ENCODE measurements around the gene PRR35.

Gene PRR35

DNA sequence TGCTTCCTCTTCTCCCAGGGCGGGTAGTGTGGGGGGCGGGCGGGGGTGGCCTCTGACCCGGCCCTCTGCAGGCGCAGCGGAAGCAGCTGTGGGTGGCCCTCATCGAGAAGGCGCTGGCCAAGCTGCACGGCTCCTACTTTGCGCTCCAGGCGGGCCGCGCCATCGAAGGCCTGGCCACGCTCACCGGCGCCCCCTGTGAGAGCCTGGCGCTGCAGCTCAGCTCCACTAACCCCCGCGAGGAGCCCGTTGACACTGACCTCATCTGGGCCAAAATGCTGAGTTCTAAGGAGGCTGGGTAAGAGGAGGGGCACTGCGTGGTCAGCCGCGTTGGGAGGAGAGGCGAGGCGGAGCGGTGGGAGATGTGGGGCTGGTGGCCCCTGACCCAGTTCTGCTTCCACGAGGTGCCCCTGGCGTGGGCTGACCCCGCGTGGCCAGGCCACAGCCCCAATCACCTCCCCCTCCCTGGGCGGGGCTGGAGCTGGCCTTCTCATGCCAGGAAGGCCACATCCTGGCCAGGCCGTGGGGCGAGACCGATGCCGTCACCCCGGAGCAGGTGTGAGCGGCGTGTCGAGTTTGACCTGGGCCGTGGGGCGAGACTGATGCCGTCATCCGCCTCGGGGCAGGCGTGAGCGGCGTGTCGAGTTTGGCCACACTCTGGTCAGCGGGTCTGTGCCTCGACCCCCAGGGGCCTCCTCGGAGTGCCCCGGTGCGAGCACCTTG lies 10.5 kb upstream of the PRR35 start:
- no peak for DNase-seq (ENCODE audit: low read depth)

DNA sequence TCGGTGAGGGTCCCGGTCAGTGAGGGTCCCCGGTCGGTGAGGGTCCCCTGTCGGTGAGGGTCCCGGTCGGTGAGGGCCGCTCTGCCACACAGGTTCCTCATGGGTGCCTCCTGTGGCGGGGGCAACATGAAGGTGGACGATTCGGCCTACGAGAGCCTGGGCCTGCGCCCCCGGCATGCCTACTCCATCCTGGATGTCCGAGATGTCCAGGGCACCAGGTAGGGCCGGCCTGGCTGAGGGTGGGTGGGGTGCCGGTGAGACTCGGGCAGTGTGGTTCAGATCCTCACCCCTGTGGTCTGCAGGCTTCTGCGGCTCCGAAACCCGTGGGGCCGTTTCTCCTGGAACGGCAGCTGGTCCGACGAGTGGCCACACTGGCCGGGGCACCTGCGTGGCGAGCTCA lies 9.0 kb upstream of the PRR35 start:
- DNase-seq (ENCODE audit: low read depth) = no peak

DNA sequence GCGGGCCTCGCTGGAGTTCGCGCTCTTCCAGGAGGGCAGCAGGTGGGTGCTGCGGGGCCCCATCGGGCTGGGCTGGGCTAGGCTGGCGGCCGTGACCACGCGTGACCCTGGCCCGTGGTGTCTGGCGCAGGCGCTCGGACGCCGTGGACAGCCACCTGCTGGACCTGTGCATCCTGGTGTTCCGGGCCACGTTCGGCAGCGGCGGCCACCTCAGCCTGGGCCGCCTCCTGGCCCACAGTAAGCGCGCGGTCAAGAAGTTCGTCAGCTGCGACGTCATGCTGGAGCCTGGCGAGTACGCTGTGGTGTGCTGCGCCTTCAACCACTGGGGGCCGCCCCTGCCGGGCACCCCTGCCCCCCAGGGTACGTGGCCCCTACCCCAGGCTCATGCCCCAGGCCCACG lies 8.0 kb upstream of the PRR35 start:
- no peak for DNase-seq (ENCODE audit: low read depth)

DNA sequence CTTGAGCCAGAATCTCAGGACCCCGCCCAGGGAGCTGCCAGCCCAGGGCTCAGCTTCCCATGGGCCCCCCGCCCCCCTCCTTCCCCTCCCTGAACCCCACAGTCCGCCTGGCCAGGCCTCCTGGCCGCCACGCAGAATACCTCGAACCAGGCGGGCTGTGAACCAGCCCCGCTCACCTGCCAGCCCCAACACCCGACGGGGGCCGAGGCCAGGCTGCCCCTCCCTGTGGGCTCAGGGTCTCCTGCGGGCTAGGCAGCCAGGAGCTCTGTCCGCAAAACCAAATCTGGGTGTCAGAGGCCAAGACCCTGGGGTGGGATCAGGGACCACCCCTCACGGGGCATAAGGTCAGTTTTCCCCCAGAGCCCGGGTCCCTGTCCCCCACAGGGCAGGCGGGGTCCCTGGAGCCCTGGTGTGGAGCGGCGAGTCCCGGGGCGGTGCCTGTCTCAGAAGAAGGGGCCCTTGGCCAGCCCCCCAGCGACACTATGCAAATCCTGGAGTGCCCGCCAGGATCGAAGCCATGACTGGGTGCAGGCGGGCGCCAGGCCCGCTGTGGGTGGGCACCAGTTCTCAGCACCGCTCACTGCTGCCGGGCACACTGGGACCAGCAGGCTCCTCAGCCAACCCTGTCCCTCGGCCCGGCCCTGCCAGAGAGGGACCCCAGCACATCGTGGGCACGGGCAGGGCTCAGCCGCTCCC lies 6.4 kb upstream of the PRR35 start:
- no peak for DNase-seq (ENCODE audit: low read depth)

DNA sequence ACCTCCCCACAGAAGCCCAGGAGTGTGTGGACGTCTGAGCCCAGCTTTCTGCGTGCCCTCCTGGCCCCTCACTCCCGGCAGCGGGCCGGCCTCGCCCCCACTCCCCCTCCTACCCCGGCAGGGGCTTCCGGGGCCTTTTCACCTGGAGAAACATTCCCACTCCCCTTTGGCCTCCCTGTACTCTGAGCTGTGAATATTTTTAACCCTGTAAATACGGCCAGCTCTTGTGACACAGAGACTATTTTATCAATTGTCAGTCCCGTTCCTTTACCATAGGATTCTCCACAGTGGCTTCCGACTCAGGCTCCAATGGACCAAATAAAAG lies 5.9 kb upstream of the PRR35 start:
- no peak for DNase-seq (ENCODE audit: low read depth)

DNA sequence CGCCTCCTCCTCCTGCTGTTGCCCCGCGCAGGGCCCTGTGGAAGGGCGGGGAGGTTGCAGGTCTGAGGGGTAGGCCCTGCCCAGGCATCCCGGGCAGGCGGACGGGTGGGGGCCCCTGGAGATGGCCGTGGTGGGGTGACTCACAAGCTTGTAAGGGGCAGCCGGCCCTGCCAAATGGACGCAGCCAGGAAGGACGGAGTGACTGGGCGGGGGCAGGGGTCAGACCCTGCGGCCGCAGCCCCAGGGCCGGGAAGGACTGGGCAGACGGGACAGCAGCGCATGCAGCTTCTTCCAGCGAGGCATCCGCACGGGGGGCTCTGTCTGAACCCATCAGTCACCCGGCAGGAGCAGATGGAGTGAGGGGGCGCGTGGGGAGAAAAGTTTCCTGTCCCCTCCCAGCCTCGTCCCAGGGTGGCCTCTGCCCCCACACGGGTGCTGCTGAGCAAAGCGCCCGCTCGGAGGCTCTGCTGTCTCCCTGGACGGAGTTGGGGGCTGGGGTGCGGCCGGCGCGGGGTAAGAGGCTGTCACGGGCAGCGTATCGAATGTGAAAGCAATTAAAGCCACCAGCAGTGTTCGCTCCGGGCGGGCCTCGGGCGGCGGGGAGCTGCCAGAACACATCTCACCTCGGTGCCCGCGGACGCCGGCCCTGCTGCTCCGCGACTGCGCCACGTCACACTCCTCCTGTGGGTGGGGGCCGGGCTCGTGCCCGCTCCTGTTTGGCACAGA lies 5.4 kb upstream of the PRR35 start:
- no peak for DNase-seq (ENCODE audit: low read depth)

DNA sequence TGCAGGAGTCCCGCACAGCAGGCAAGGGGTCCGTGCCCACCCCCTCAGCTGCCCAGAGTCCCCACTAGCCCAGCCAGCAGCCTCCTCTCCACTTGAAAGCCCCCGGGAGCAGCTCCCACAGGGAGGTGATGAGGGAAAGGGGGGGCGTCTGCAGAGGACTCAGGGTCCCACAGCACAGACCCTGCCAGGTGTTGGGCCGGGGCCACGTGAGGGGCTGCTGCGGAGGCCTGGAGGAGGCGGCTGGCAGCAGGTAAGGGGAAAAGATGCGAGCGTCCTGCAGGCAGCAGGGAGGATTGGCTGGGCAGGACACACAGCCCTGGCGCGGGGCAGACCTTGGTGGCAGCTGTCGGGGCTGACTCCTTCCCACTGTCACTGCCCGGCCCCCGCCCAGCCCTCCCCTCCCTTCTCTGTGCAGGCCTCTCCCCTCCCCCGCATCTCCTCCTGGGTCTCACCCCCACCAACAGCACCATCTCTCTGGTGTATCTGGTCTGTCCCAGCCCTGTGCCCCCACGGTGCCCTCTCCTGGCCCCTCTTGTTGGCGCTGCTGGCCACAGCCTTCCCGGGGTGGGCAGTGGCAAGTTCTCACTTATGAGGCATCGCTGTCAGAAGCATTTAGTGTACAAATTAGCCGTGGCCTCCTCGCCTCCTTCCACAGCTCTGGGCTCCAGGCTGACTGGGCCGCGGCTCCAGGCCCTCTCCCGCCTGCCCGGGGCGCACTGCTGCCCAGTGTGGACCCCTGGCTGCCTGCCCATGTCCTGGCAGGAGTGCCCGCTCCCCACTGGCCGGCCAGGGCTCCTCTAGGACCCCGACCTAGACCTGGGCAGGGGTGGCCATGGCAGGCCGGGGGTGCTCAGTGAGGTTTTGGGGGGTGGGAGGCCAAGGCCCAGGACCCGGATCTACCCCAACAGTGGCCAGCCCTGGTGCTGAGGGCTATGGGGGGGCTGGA lies 4.4 kb upstream of the PRR35 start:
- DNase-seq (ENCODE audit: low read depth) = no peak

DNA sequence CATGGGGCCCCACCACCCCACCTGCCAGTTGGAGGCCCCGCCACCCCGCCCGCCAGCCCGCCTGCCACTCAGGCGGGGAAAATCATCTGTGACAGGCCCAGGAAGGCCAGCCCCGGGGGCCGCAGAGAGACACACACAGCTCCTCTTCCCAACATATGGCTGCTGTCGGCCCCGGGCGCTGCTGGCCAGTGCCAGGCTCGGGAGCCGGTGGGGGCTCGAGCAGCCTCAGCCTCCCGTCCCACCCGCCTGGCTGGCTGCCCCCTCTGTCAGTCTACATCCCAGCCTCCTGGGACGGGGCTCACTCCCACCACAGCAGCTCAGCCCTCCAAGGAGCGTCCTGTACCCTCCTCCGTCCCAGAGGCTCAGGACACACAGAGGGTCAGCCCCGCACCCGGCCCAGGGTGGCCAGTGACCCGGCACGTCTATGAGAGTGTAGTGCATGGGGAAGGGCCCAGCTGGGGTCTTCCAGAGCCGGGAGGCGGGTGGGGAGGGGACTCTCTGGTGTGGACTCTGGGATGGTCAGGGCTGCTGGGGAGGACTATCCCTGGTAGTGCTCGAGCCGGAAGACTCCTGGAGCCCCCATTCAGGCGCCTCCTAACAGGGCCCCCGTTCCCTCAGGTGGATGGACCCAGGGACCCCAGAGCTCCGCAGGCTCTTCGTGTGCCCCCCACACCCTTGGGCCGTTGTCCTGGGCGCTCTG lies 3.6 kb upstream of the PRR35 start:
- DNase-seq (ENCODE audit: low read depth) = no peak

DNA sequence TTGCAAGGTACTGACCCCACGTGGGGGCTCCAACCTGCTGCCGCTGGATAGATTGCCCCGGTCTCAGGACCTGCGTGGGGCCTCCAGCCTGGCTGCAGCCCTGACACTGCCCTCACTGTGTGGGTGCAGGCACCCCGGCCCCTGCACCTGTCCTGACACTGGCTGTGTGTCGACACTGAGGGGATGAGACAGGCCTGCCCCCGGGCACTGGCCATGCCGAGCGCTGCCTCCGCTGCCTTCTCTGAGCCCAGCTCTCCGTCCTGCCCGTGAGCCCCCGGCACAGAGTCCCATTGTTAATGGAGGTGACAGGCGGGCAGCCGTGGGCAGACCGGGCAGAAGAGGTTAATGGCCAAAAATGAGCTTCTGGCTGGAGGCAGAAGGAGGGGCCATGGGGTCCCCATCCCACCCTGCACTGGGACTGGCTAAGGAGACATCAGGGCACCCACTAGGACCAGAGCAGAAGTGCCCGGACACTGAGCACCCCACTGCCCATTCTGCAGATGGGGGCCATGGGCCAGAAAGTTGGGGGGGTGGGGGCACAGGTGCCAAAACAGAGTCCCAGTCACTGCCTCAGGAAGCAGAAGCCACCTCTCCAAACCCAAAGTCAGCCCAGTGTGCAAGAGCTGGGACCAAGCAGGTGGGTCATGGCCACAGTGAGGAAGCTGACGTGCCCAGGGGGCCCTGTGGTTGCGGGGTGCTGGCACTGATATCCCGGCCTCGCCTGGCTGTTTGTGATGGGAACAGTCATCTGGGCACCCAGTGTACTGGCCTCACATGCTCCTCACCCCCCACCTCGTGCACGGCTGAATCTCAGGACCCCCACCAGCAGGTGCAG lies 2.5 kb upstream of the PRR35 start:
- no peak for DNase-seq (ENCODE audit: low read depth)

DNA sequence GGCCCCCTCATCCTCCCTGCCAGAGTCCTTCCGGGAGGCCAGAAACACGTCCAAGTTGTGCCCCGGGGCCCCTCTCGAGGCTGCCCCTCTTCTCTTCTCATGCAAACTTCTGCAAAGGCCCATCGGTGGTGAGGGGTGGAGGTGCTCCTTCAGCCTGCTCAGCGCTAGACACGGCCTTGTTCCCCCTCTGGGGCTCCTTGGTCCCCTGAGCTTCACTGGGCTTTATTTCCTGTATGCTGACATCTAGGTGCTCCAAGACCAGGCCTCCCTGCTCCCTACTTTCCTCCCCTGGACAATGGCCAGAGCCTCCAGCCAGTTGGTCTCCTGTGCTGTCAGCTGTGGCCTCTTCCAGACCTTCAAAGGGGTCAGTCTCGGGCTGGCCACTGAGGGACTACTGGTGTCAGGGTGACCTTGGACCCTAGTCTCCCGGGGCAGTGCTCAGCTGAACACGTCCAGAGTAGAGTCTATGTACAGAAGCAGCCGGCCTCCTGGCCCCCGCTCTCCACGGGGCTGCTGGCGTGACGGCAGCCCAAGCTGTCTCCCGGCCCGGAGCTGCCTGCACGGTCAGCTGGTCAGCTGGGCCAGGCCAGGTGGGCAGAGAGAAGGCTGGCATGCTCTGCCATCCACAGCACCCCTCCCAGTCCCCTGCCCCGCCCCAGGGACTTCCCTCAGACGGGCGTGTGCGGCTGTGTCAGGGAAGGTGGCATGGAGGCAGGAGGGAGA lies 1.7 kb upstream of the PRR35 start:
- DNase-seq (ENCODE audit: low read depth) = no peak

DNA sequence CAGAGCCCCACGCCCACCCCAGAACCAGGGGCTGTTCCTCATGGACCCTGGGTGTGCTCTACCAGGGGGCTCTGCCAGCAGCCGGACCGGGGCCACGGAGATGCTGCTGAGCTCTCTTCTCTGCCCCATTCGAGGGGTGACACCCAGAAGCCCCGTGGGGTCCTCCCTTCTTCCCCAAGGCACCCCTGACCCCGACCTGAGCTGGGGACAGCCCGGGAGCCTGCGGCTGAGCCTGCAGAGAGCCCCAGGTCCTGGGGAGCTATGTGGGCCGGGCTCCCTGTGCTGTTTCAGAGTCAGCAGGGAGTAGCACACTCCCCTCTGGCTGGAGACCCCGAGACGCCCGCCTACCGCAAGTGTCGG lies 1.2 kb upstream of the PRR35 start:
- no peak for DNase-seq (ENCODE audit: low read depth)

DNA sequence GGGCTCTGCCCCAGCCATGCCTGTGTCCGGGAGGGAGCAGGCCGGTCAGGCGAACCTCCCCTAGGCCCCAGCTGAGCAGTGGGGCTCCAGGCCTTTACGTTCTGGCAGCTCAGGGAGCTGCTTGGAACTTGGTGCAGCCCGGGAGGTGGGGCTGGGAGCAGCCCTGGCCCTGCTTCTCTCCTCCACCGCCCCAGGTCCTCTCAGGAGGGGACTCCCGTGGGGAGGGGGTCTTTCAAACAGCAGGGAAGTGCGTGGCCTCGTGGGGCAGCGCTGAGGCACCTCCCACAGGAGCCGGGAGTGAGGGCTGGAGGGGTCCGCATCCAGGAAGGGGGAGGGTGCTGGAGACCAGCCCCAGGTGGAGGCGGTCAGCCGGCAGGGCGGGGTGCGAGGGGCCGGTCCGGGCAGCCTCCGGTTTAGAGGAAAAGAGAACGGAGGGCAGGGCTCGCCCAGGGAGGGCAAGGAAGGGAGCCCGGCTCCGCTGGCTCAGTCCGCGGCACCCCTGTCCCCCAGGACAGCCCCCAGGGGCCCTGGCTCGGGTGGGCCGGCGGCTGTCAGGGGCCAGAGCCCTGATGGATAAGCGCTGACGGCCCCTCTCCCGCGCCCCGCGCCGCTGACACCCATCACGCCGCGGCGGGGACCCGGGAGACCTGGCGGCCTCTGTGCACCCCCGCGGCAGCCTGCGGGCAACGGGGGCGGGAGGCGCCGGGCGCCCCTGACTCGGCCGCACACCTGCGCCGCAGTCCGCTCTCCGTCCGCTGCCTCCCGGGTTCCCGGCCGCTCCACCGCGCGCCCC lies 587 bp upstream of the PRR35 start:
- DNase-seq (ENCODE audit: low read depth) = no peak

DNA sequence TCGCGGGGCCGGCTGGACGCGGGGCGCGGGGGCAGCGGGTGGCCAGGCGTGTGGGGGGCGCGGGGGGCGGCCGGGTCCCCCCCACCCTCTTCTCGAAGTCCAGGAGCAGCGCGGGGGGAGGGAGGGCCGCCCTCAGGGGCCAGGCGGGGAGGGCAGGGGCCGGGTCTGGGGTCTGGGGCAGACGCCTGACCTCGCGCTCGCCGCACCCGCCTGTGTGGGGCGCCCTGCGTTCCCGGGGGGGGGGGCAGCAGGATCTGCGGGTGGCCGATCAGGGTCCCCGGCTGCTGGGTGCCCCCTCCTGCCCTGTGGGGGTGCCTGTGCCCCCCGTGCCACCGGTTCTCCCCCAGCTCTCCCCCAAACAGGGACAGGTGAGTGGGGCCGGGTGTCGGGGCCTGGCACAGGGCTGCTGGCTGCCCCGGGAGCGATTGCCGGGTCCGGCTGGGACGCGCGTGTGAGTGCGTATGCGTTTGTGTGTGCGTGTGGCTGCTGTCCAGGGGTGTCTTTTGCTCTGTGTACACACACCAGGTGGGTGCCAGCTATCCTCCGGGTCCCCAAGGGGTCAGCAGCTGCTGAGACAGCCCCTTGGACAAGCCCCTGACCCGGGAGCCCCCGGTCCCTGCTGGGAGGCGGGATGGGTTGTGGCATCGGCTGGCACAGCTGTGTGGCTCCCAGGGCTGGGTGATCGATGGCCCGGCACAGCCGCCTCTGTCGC lies 663 bp downstream of the PRR35 start:
- no peak for DNase-seq (ENCODE audit: low read depth)

DNA sequence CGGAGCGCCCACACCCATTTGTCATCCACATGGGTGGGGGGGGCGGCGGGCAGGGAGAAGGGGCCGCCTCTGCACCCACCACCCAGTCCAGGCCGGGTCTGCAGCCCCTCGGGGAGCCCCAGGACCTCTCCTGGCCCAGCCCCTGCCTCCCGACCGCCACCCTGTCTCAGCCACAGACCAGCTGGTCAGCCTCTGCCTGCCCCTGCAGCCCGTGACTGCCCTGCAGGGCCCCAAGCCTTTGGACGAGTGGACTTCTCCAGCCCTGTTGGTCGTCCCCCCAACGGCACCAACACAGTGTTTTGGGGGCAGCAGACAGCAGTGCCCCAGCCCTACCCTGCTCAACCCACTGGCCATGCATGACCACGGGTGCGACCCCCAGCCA lies 1.2 kb downstream of the PRR35 start:
- no peak for DNase-seq (ENCODE audit: low read depth)

DNA sequence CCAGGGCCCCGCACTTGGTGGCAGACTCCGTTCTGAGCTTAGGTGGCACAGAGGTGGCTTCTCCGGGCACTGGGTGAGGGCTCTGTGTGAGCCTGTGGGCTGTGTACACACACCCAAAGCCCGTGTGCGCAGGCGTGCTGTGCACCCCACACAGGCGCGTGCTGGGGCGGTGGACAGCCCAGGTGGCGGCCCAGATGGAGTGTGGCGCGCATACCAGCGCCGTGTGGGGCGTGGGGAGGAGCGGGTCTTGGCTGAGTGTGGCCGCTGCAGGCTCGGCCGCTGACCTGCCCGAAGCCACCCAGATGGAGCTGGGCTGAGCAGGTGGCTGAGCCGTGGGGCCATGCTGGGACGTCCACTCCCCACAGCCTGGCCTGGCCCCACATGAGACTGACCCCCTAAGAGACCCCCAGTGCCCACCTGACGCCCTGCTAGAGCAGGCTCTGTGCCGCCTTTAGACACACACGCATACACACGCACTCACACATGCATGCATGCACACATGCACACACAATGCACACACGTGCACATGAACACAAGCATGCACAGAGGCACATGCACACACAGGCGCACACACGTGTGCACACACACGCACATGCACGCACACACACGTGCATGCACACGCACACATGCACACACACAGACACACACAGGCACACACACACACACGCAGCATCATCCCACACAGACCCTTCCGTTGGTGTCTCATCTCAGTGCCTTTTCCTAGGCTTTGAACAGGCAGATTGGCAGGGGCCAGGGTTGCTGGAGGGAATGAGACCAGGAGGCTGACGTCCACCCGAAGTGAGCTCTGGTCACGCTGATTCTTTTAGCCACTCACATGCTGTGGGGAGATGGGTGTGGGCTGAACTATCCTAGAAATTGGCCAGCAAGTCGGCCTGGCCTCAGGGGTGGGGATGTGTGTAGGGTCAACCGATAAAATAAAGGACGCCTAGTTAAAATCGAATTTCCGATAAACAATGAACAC lies 2.1 kb downstream of the PRR35 start:
- no peak for DNase-seq (ENCODE audit: low read depth)

DNA sequence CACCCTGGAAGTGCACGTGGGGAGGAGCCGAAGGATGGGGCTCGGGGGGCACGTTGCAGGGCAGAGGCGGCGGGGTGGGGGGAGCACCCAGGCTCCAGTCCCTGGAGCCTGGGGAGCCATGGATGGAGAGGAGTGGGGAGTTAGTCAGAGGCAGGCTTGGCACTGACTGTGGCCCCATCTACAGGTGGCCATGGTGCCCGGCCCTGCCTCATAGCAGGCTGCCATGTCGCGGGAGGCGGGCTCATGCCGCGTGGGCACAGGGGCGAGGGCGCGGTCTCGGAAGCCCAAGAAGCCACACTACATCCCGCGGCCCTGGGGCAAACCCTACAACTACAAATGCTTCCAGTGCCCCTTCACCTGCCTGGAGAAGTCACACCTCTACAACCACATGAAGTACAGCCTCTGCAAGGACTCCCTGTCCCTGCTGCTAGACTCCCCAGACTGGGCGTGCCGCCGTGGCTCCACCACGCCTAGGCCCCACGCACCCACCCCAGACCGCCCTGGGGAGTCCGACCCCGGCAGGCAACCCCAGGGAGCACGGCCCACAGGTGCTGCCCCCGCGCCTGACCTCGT lies 3.0 kb downstream of the PRR35 start:
- DNase-seq (ENCODE audit: low read depth) = no peak
